A673 (cell line): Measurements from ENCODE around the gene CHRNA4. TPM values are rescaled to one million over a fixed set of nuclear protein-coding genes. Genes with fewer than 3 reads are reported as not detected.

ENCODE experiments used
- BruUV-seq: library from RNA; stranded (reverse); fragments of 400-500 nt; replicated peaks from 2 replicates; lab custom pipeline; 2021; lab: Mats Ljungman, UMichigan
- CTCF ChIA-PET: fragments of 300-600 bp; sonication (Branson Sonifier 250); formaldehyde crosslinking; loops from one replicate; lab custom pipeline; 2022; ENCODE audit warnings: antibody characterized with exemption; lab: Charles Lee
- POLR2A ChIA-PET: fragments of 300-600 bp; sonication (Branson Sonifier 250); formaldehyde crosslinking; loops from one replicate; lab custom pipeline; 2022; ENCODE audit warnings: antibody characterized with exemption; ENCODE audit not compliant: low non-redundant PET; lab: Charles Lee
- DNase-seq: peaks from one replicate; pipeline ENCODE4 v3.0.0-alpha.2; 2015; ENCODE audit warnings: low spot score
- H3K27ac ChIP-seq: fragments of 200-600 bp; sonication (generic); 2 replicates; pipeline ENCODE4 v1.5.1; 2016; ENCODE audit warnings: mixed run types, low read depth, mild to moderate bottlenecking, mixed read lengths, antibody characterized with exemption, low read length; ENCODE audit not compliant: poor library complexity, severe bottlenecking
- H3K27me3 ChIP-seq: fragments of 200-600 bp; sonication (generic); replicated peaks from 2 replicates; pipeline ENCODE4 v1.6.1; 2017; ENCODE audit warnings: mixed run types, low read depth, mild to moderate bottlenecking, mixed read lengths, antibody characterized with exemption, low read length; ENCODE audit not compliant: insufficient read depth, poor library complexity
- H3K36me3 ChIP-seq: fragments of 200-600 bp; sonication (generic); 2 replicates; pipeline ENCODE4 v1.6.1; 2016; ENCODE audit warnings: mixed run types, mild to moderate bottlenecking, mixed read lengths, antibody characterized with exemption, low read length; ENCODE audit not compliant: insufficient read depth, poor library complexity, severe bottlenecking
- H3K4me1 ChIP-seq: fragments of 200-600 bp; sonication (generic); 2 replicates; pipeline ENCODE4 v1.6.1; 2017; ENCODE audit warnings: mixed run types, mild to moderate bottlenecking, mixed read lengths, antibody characterized with exemption, low read length; ENCODE audit not compliant: insufficient read depth, poor library complexity, severe bottlenecking
- H3K4me3 ChIP-seq: fragments of 200-600 bp; sonication (generic); 2 replicates; pipeline ENCODE4 v1.5.1; 2016; ENCODE audit warnings: low read depth, mixed run types, mild to moderate bottlenecking, mixed read lengths, low read length; ENCODE audit not compliant: poor library complexity, severe bottlenecking
- H3K9me3 ChIP-seq: fragments of 200-600 bp; sonication (generic); 2 replicates; pipeline ENCODE4 v1.6.1; 2016; ENCODE audit warnings: mixed run types, low read depth, mild to moderate bottlenecking, mixed read lengths, antibody characterized with exemption, low read length; ENCODE audit not compliant: poor library complexity, severe bottlenecking
- CTCF ChIP-seq: fragments of 300-800, 200-600 bp; sonication (generic); conservative IDR thresholded peaks from 2 replicates; pipeline ENCODE4 v1.5.1; 2017; ENCODE audit warnings: low read depth, mild to moderate bottlenecking, antibody characterized with exemption, low read length, moderate library complexity, mixed read lengths
- EZH2 ChIP-seq: fragments of 200-600 bp; sonication (generic); IDR thresholded peaks from 2 replicates; pipeline ENCODE4 v1.6.1; 2017; ENCODE audit warnings: borderline replicate concordance, low read depth, mild to moderate bottlenecking, mixed read lengths, antibody characterized with exemption, low read length; ENCODE audit not compliant: poor library complexity, severe bottlenecking
- intact Hi-C: fragments of 100-400 bp; cut with micrococcal nuclease; formaldehyde crosslinking; loops from one replicate; pipeline ENCODE4 v1.10.0; 2022; ENCODE audit not compliant: unreplicated experiment
- total RNA-seq: library from RNA; stranded (reverse); gene quantifications from 2 replicates; pipeline ENCODE4 v1.2.3, GENCODE V29; 2021

Gene CHRNA4
- total RNA-seq, 1 experiment from 2014 or later, result 0.26 TPM

- POLR2A ChIA-PET, result no interaction called here
- Histone ChIP-seq H3K36me3 (no peaks in the 10 kb centered on the region), H3K27ac (no peak overlapping the region), H3K4me1 (no peaks in the 10 kb centered on the region), H3K9me3 (no peaks in the 10 kb centered on the region), H3K4me3 (no peak overlapping the region), H3K27me3 (no peaks in the 10 kb centered on the region)
- intact Hi-C loops, result no loop called here
- CTCF ChIA-PET, result interaction anchor here (0.7 kb wide), 1 partner anchor 61 kb away, joined by 14 read pairs; no protein-coding TSS in a partner anchor
- no TSS peak for BruUV-seq
- TF ChIP-seq EZH2, result no peak
- TF ChIP-seq CTCF, result no peak
- DNase-seq, result no peak
Measured at GRCh38 chr20:63315731-63316491, 45.2 kb downstream of the CHRNA4 start.

GRCh38 chr20:63315240-63315689 lies 45.9 kb downstream of the CHRNA4 start:
- TF ChIP-seq EZH2 (no peak), CTCF (no peak)
- Histone ChIP-seq H3K27ac (no peak overlapping the region), H3K27me3 (no peaks in the 10 kb centered on the region), H3K9me3 (no peaks in the 10 kb centered on the region), H3K4me3 (no peak overlapping the region), H3K36me3 (no peaks in the 10 kb centered on the region), H3K4me1 (no peaks in the 10 kb centered on the region)
- no TSS peak for BruUV-seq
- POLR2A ChIA-PET, result no interaction called here
- intact Hi-C loops, result no loop called here
- no peak for DNase-seq
- CTCF ChIA-PET, result interaction anchor here (0.7 kb wide), 1 partner anchor 62 kb away, joined by 14 read pairs; no protein-coding TSS in a partner anchor

GRCh38 chr20:63314566-63315239 lies 46.4 kb downstream of the CHRNA4 start:
- TF ChIP-seq EZH2, result no peak
- TF ChIP-seq CTCF, result no peak
- CTCF ChIA-PET, result no interaction called here
- Histone ChIP-seq H3K9me3 (no peaks in the 10 kb centered on the region), H3K27me3 (no peaks in the 10 kb centered on the region), H3K36me3 (no peaks in the 10 kb centered on the region), H3K27ac (no peak overlapping the region), H3K4me1 (no peaks in the 10 kb centered on the region), H3K4me3 (no peak overlapping the region)
- intact Hi-C loops, result no loop called here
- POLR2A ChIA-PET, result no interaction called here
- no peak for DNase-seq
- BruUV-seq, result no TSS peak
